OCI-LY3 (cell line): ENCODE measurements around the gene CRB2.

Experiments used
- H2AFZ ChIP-seq: fragments of 200-600, 300-600 bp; shearing (Covaris generic); 2 replicates; pipeline ENCODE4 v1.6.0; 2014; ENCODE audit warnings: antibody characterized with exemption, low read depth, low read length
- H3K27ac ChIP-seq: fragments of 200-600, 300-600 bp; sonication (generic); 2 replicates; pipeline ENCODE4 v1.5.1; 2014; ENCODE audit warnings: mild to moderate bottlenecking, low read length, moderate library complexity, mixed read lengths
- H3K27me3 ChIP-seq: fragments of 200-600, 300-600 bp; sonication (generic); 2 replicates; pipeline ENCODE4 v1.6.1; 2014; ENCODE audit warnings: low read depth, low read length, mixed read lengths
- H3K36me3 ChIP-seq: fragments of 200-600, 300-600 bp; sonication (generic); replicated peaks from 2 replicates; pipeline ENCODE3; 2014; ENCODE audit warnings: low read depth, low read length, mixed read lengths
- H3K4me1 ChIP-seq: fragments of 300-600, 200-600 bp; sonication (generic); 2 replicates; pipeline ENCODE4 v1.6.1; 2014; ENCODE audit warnings: low read length, mixed read lengths
- H3K4me2 ChIP-seq: fragments of 200-600, 300-600 bp; sonication (generic); 2 replicates; pipeline ENCODE4 v1.6.1; 2014; ENCODE audit warnings: low read length, mixed read lengths
- H3K4me3 ChIP-seq: fragments of 300-600, 200-600 bp; sonication (generic); 2 replicates; pipeline ENCODE4 v1.5.1; 2014; ENCODE audit warnings: antibody characterized with exemption, mild to moderate bottlenecking, low read length, moderate library complexity
- H3K79me2 ChIP-seq: fragments of 300-600, 200-600 bp; shearing (Covaris generic); 2 replicates; pipeline ENCODE4 v1.6.1; 2014; ENCODE audit warnings: mild to moderate bottlenecking, low read length, mixed read lengths
- H3K9ac ChIP-seq: fragments of 300-600, 200-600 bp; shearing (Covaris generic); 2 replicates; pipeline ENCODE4 v1.6.0; 2014; ENCODE audit warnings: mild to moderate bottlenecking, low read length, moderate library complexity
- H3K9me3 ChIP-seq: fragments of 200-600, 300-600 bp; shearing (Covaris generic); 2 replicates; pipeline ENCODE4 v1.6.1; 2014; ENCODE audit warnings: low read length, mixed read lengths; ENCODE audit not compliant: insufficient read depth
- H4K20me1 ChIP-seq: fragments of 200-600, 300-600 bp; sonication (generic); 2 replicates; pipeline ENCODE4 v1.6.1; 2016; ENCODE audit warnings: low read length, mixed read lengths; ENCODE audit not compliant: insufficient read depth
- CTCF ChIP-seq: fragments of 200-600, 300-600 bp; sonication (generic); IDR thresholded peaks from 2 replicates; pipeline ENCODE4 v1.5.1; 2014; ENCODE audit warnings: antibody characterized with exemption, low read length, low read depth
- EZH2phosphoT487 ChIP-seq: fragments of 200-600 bp; shearing (Covaris generic); IDR thresholded peaks from 2 replicates; pipeline ENCODE4 v1.6.1; 2018; ENCODE audit warnings: antibody characterized with exemption, mixed run types, low read depth

CRB2 gene

GRCh38 chr9:123392802-123393201, 36.8 kb downstream of the CRB2 start:
- H3K4me1 ChIP-seq, result no peaks in the 10 kb centered on the region
- no peak overlapping the region for H3K4me3 ChIP-seq
- H3K9ac ChIP-seq, result no peak overlapping the region
- H4K20me1 ChIP-seq, result no peaks in the 10 kb centered on the region
- H3K27ac ChIP-seq, result no peak overlapping the region
- TF ChIP-seq EZH2phosphoT487 (no peak), CTCF (no peak)
- no peaks in the 10 kb centered on the region for H3K27me3 ChIP-seq
- H3K36me3 ChIP-seq, result peaks cover 3% of the 10 kb centered on the region
- H3K9me3 ChIP-seq, result no peaks in the 10 kb centered on the region
- H3K79me2 ChIP-seq, result no peaks in the 10 kb centered on the region
- no peak overlapping the region for H2AFZ ChIP-seq
- no peak overlapping the region for H3K4me2 ChIP-seq

GRCh38 chr9:123394291-123395235, 38.6 kb downstream of the CRB2 start:
- no peaks in the 10 kb centered on the region for H3K27me3 ChIP-seq
- H3K9me3 ChIP-seq, result no peaks in the 10 kb centered on the region
- no peak overlapping the region for H3K4me3 ChIP-seq
- no peak overlapping the region for H3K4me2 ChIP-seq
- no peak overlapping the region for H2AFZ ChIP-seq
- H3K36me3 ChIP-seq, result peaks cover 4% of the 10 kb centered on the region
- H3K27ac ChIP-seq, result no peak overlapping the region
- no peaks in the 10 kb centered on the region for H4K20me1 ChIP-seq
- no peaks in the 10 kb centered on the region for H3K79me2 ChIP-seq
- no peaks in the 10 kb centered on the region for H3K4me1 ChIP-seq
- TF ChIP-seq EZH2phosphoT487 (no peak), CTCF (no peak)
- no peak overlapping the region for H3K9ac ChIP-seq

DNA sequence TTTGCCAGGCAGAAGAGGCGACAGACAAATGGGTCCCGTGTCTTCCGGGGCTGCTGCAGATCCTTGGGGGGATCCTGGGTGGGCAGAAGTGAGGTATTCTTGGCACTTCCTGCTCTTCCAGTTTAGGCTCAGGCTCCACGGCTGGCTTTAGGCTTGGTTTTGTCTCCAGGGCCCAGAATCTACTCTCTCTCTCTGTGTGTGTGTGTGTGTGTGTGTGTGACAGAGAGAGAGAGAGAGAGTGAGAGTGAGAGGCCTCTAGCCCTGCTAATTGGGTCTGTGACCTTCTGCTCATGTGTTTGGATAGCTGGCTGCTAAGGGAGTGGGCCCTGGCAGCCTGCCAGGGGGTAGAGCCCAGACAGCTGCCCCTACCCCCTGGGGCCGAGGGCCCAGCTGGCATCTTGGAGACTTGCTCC, 39.3 kb downstream of the CRB2 start:
- no peak overlapping the region for H3K27ac ChIP-seq
- H3K9me3 ChIP-seq, result no peaks in the 10 kb centered on the region
- H2AFZ ChIP-seq, result no peak overlapping the region
- peaks cover 8% of the 10 kb centered on the region for H3K36me3 ChIP-seq
- no peaks in the 10 kb centered on the region for H3K27me3 ChIP-seq
- no peaks in the 10 kb centered on the region for H3K79me2 ChIP-seq
- no peak overlapping the region for H3K9ac ChIP-seq
- no peaks in the 10 kb centered on the region for H4K20me1 ChIP-seq
- no peak for TF ChIP-seq CTCF
- no peak for TF ChIP-seq EZH2phosphoT487
- no peaks in the 10 kb centered on the region for H3K4me1 ChIP-seq
- no peak overlapping the region for H3K4me3 ChIP-seq
- no peak overlapping the region for H3K4me2 ChIP-seq

GRCh38 chr9:123395689-123396511, 39.9 kb downstream of the CRB2 start:
- Histone ChIP-seq H3K9ac (no peak overlapping the region), H3K4me2 (no peak overlapping the region)
- TF ChIP-seq CTCF (no peak), EZH2phosphoT487 (no peak)

More at GRCh38 chr9:123395689-123396511, 39.9 kb downstream of the CRB2 start:
- H4K20me1 ChIP-seq, result no peaks in the 10 kb centered on the region
- no peak overlapping the region for H2AFZ ChIP-seq
- no peaks in the 10 kb centered on the region for H3K79me2 ChIP-seq
- no peak overlapping the region for H3K4me3 ChIP-seq
- no peak overlapping the region for H3K27ac ChIP-seq
- H3K9me3 ChIP-seq, result no peaks in the 10 kb centered on the region
- peaks cover 8% of the 10 kb centered on the region for H3K36me3 ChIP-seq
- H3K27me3 ChIP-seq, result no peaks in the 10 kb centered on the region
- H3K4me1 ChIP-seq, result no peaks in the 10 kb centered on the region
